ENCODE measurements around the gene NR1D1.

The NR1D1 gene

DNA sequence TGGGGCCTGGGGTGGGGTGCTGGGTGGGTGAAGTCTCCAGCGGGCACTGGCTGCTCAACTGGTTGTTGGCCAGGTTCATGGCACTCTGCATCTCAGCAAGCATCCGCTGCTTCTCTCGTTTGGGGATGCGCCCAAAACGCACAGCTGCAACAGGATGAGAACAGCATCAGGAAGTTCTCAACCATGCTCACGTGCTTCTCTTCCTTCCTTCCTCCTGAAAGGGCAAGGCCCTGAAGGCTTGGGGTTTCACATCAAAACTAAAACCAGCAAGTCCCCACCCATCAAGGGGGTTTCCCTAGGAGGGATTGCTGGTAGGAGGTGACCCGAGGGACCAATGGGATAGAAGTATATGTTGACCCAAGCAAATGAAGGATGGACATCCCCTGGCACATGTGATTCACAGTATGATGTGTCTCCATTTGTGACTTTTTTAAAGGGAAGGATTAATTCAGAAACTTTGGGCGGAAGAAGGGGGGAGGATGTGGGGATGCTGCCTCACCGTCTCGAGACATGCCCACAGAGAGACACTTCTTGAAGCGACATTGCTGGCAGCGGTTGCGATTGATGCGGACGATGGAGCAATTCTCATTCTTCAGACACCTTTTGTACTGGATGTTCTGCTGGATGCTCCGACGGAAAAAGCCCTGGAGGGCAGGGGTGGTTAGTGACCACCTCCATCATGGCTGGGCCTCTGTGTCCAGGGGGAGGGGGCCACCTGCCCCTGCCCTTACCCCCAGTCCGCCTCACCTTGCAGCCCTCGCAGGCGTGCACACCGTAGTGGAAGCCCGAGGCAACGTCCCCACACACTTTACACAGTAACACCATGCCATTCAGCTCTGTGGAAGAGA lies 4.2 kb downstream of the NR1D1 start:
- no peak for DNase-seq

DNA sequence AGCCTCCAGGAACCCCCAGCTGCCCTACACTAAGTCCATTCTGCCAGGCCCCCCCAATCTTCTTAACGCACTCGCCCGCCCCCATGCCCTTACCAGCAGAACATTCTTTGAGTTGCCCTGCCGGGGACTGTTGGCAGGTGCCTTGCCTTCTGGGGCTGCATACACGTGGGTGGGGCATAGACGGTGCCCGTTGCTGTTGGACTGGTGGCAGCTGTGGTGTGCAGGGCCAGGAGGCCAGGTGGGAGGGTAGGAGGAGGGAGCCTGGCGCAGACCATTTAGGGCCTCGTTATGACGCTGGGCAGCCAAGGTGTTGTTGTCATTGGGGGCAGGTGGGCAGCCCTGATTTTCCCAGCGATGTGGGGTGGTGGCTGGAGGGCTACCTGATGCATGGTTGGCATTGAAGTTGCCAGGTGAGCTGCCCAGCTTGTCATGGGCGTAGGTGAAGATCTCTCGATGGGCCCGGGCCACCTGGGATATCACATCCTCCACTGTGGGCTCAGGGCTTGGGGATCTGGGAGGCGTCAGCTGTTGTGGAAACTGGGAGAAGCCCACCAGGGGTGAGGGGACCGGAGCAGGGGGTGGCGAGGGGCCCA lies 4.9 kb downstream of the NR1D1 start:
- DNase-seq: no peak

DNA sequence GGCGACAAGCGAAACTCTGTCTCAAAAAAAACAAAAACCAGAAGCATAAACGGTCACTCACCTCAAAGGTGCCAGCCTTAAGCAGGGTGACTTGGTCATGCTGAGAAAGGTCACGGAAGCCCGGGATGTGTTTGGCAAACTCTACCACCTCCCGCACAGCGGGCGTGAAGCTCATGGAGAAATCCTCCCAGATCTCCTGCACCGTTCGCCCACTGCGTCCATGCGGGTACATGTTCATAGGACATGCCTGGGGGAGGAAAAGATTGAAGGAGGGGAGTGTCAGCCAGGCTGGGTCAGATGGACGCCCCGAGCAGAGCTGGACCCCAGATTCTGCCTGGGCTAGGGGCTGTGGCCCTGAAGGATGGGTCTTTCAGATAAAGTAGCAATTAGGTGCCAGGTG lies 5.5 kb downstream of the NR1D1 start:
- DNase-seq: no peak

DNA sequence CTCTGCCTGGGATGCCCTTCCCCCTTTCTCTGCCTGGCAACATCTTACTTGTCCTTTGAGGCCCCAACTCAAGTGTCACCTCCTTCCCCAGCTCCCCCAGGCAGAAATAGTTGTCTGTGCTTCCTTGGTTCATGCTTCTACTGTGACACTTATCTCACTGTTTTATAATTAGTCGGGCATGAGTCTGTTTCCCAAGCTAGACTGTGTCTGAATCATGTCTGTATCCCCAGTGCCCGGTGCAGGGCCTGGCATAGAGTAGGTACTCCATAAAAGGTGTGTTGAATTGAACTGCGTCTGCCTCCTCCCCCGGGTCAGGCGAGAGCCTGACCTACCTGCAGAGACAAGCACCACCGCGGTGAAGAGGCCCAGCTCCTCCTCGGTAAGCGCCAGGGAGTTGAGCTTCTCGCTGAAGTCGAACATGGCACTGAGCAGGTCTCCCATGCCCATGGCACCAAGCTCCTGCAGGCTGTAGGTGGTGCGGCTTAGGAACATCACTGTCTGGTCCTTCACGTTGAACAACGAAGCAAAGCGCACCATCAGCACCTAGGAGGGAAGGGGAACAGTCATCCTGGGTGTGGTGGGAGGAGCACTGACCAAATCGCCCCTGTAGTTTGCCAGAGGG lies 6.7 kb downstream of the NR1D1 start:
- DNase-seq: no peak

DNA sequence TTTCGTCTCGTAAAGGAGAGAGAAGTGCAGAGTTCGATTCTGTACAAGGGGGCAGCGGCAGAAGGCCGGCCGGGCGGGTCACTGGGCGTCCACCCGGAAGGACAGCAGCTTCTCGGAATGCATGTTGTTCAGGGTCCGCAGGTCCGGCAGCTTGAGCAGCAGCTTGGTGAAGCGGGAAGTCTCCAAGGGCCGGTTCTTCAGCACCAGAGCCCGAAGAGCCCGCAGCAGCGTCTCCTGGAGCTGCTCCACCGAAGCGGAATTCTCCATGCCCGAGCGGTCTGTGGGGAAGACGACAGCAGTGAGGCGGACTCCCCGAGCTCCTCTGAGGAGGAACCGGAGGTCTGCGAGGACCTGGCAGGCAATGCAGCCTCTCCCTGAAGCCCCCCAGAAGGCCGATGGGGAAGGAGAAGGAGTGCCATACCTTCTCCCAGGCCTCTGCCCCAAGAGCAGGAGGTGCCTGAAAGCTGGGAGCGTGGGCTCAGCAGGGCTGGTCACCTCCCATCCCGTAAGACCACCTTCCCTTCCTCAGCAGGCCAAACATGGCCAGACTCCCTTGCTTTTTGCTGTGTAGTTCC lies 7.3 kb downstream of the NR1D1 start:
- DNase-seq: no peak

DNA sequence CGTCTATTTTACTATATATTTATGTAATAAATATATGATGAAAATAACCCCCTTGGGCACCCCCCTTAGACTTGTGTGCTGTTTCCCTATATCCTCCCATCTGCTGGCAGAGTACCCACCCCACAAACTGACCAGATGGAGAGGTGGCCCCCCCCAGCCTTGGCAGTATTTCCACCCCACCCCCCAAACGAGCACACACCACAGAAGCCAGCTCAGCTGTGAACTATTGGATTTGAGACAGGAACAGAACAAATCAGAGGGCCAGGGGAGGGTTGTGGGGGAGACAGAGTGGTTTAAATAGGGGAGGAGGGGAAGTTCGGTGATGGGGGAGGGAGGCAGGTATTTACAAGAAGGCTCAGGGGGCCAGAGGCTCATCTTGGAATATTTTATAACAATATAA lies 7.8 kb downstream of the NR1D1 start:
- DNase-seq: peak; percentile 25

GRCh38 chr17:40091691-40092397 lies 8.5 kb downstream of the NR1D1 start:
- DNase-seq: no peak

- DNase-seq: peak; percentile 36
Observed at GRCh38 chr17:40090237-40091119, 9.9 kb downstream of the NR1D1 start.

DNA sequence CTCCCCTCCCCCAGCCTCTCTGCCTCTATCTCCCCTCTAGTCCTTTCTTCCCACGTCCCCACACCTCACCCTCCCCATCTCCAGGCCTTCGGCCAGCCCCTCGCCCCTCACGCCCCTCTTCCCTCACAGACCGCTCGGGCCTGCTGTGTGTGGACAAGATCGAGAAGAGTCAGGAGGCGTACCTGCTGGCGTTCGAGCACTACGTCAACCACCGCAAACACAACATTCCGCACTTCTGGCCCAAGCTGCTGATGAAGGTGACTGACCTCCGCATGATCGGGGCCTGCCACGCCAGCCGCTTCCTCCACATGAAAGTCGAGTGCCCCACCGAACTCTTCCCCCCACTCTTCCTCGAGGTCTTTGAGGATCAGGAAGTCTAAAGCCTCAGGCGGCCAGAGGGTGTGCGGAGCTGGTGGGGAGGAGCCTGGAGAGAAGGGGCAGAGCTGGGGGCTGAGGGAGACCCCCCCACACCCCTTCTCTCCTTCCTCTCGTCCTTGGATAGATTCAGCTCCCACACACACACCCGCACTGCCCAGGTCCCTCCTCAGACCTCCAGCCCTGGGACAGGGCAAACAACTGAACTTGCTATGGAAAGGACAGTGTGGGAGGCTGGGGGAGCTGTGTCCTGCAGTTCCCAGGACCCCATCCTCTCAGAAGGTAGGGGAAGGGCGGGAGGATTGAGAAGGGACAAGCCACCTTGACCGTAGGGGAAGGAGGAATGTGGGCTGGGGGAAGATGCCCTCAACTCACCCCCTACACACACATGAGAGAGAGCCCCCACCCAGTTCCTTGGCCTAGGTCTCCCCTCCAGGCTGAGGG lies 11.1 kb downstream of the NR1D1 start:
- DNase-seq: no peak

- no peak for DNase-seq
Observed at GRCh38 chr17:40087903-40088718, 12.3 kb downstream of the NR1D1 start.

DNA sequence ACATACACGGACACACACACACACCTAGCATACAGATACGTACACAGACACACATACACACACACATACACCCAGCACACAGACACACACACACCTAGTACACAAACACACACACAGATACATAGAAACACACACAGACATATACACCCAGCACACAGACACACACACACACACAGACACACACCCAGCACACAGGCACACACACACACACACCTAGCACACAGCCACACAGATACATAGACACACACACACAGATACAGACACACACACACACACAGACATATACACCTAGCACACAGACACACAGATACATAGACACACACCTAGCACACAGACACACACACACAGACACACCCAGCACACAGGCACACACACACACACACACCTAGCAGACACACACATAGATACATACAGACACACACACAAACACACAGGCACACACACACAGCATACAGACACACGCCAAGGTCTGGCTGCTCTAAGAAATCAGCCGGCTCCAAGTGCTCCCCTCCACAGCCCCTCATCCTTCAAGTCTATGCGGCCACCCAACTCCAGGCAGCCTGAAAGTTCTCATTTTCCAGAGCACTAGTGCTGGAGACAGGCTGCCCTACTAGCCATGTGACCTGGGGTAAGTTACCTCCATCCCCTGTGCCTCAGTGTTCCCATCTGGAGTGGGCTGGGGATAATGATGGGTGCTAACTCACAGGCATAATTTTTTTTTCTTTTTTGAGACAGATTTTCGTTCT lies 13.2 kb downstream of the NR1D1 start:
- DNase-seq: no peak

DNA sequence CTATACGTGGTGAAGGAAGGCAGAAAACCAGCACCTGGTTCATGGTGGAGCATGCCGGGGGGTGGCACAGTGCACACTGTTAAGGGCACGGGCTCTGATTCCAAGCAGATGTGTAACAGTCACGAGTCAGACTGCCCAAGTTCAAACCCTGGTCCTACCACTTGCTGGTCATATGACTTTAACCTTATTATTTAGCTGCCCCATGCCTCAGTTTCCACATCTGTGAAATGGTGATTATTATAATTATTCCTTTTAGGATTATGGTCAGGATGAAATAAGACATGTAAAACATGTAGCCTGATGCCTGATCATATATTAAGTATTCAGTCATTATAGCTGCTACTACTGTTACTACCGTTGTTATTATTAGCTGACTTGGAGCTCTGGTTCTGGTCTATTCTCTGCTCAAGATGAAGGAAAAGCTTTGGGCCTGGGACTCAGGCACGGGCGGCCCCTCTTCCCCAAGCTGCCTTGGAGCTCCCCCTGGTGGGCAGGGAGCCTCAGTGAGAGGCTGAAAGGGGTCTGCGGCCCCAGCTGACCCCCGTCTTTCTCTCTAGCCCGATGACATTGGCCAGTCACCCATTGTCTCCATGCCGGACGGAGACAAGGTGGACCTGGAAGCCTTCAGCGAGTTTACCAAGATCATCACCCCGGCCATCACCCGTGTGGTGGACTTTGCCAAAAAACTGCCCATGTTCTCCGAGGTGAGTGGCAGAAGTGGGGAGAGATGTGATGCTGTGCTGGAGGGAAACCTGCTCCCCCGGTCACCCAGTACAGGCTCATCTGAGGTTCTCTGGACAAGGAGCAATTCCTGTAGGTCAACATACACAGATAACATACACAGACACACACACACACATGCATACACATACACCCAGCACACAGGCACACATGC lies 14.0 kb downstream of the NR1D1 start:
- DNase-seq: peak; percentile 36

DNA sequence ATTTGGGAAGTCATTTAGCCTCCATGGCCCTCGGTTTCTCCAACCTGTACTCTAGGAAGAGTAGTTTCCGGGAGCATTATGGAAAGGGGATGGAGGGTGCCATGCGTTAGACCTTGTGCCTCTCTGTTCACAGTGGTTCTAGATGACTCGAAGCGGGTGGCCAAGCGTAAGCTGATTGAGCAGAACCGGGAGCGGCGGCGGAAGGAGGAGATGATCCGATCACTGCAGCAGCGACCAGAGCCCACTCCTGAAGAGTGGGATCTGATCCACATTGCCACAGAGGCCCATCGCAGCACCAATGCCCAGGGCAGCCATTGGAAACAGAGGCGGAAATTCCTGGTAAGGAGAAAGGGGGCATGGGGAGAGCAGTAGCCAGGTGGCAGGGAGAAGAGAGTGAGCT lies 15.9 kb downstream of the NR1D1 start:
- no peak for DNase-seq

- DNase-seq: no peak
Observed at GRCh38 chr17:40079545-40079944, 20.8 kb downstream of the NR1D1 start.

- DNase-seq: no peak
Observed at GRCh38 chr17:40076591-40076990, 23.8 kb downstream of the NR1D1 start.

DNA sequence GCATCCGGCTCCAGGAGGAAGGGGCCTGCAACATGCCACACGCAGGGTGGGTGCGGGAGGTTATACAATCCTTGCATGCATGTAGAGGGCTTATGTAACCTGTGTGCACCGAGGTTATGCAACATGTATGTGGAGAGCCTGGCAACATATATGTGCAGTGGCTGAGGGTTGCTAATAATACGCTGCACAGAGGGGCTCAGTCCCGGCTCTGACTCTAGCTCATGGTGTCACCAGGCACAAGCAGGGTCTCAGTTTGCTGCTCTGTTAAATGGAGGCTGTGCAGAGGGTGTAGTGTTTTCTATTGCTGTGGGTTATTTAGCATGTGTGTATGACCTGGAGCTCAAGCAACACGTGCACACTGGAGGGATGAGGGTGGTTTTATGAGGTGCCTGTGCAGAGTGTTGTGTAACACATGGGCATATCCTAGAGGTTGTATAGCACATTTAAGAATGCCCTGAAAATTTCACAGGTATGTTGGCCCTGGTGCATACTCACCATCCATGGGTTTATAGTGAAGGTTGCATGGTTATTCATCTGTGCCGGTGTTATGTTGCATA lies 24.4 kb downstream of the NR1D1 start:
- DNase-seq: no peak

DNA sequence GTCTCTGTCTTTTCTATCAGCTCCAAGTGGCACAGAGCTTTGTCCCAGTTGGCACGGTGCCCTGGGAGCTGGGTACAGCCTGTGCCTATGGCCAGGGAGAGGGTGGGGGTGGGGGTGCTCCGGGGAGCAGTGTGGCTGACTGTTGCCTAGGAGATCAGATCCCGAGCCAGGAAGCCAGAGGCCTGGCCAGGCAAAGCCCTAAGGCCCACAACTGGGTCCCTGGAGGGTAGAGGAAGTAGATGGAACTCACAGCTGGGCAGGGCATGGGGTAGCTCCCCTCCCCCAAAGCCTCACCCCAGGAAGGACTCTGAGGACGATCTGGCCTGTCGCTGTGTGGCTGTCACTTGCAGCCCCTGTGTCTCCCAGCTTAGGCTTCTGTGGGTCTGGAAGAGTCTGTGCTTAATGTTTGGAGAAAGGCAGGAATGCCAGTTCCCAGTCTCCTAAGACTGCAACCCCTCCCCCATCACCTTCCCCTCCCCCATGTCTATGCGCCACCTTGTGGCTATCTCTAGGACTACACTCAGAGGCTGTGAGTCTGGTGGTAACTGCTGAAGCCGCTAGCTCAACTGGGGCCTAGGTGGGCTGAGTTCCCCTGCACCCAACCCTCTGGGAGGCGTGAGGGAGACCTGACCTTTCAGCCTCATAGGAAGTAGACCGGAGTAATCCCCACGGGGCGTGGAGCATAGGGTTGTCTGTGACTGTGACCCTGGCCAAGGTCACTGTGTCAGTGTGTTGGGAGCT lies 25.0 kb downstream of the NR1D1 start:
- peak; percentile 52 for DNase-seq

- no peak for DNase-seq
Observed at GRCh38 chr17:40074871-40075200, 25.6 kb downstream of the NR1D1 start.
